ENCODE results near the gene EBP. TPM values are rescaled to one million over a fixed set of nuclear protein-coding genes. Genes with fewer than 3 reads are reported as not detected.
A peak's percentile ranks its signal among the peaks of the same experiment; 100 is the strongest.

EBP gene
- total and polyA plus RNA-seq, 2 experiments from 2014 or later = 128 to 176 TPM

DNA sequence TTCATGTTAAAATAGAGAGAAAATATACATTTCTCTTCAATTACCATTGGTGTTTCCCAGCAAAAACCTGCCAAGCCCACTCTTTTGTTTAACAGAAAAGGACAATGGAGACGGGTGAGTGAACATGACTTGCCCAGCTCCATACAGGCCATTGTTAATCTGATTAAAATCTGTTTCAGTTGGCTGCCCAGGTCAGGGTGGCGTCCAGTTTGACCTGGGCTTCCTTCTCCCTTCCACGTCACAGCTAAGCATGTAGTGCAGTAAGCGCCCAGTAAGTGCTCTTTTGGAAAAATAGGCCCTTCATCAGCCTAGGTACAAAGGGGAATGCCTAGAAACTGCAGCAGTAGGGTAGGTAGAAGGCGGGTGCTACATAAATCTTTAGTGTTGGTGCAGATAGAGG is 14.4 kb upstream of the EBP start:
- Histone ChIP-seq H3K4me1 (ENCODE audit: insufficient read depth) (no peaks in the 10 kb centered on the region), H4K20me1 (replicated peaks; ENCODE audit: insufficient read depth) (no peaks in the 10 kb centered on the region), H3K4me2 (no peak overlapping the region), H3K36me3 (ENCODE audit: insufficient read depth) (no peaks in the 10 kb centered on the region), H3K4me3 (no peak overlapping the region), H2AFZ (no peak overlapping the region), H3K79me2 (replicated peaks; ENCODE audit: insufficient read depth) (no peaks in the 10 kb centered on the region), H3F3A (replicated peaks; ENCODE audit: low read depth) (no peaks in the 10 kb centered on the region), H3K9me2 (ENCODE audit: insufficient read depth) (no peaks in the 10 kb centered on the region), H3K27ac (ENCODE audit: low read depth) (no peak overlapping the region), H3K27me3 (ENCODE audit: insufficient read depth) (no peaks in the 10 kb centered on the region)
- H3K36me3 Mint-ChIP-seq (ENCODE audit: low read depth) = no peaks in the 10 kb centered on the region; the same call in 2 of the 3 replicates
- peak overlapping the region; percentile 33; the same call in 1 of the 3 replicates for H3K4me3 Mint-ChIP-seq
- H3K27ac Mint-ChIP-seq = no peak overlapping the region
- H3K4me1 Mint-ChIP-seq = peaks cover 3% of the 10 kb centered on the region; the same call in 1 of the 3 replicates
- DNase-seq (ENCODE audit: low spot score) (no peak), ATAC-seq (no peak)
- peaks cover 4% of the 10 kb centered on the region for H3K27me3 Mint-ChIP-seq (ENCODE audit: insufficient read depth, low read depth, poor library complexity)
- no peaks in the 10 kb centered on the region for H3K9me3 Mint-ChIP-seq
- no peak for TF ChIP-seq CTCF (conservative IDR thresholded peaks at IDR 0.05; ENCODE audit: low read depth in 2 of 2)
- TF ChIP-seq EZH2phosphoT487 (IDR thresholded peaks at IDR 0.05; ENCODE audit: unreplicated experiment) = no peak
- TF ChIP-seq, protein P1, sequence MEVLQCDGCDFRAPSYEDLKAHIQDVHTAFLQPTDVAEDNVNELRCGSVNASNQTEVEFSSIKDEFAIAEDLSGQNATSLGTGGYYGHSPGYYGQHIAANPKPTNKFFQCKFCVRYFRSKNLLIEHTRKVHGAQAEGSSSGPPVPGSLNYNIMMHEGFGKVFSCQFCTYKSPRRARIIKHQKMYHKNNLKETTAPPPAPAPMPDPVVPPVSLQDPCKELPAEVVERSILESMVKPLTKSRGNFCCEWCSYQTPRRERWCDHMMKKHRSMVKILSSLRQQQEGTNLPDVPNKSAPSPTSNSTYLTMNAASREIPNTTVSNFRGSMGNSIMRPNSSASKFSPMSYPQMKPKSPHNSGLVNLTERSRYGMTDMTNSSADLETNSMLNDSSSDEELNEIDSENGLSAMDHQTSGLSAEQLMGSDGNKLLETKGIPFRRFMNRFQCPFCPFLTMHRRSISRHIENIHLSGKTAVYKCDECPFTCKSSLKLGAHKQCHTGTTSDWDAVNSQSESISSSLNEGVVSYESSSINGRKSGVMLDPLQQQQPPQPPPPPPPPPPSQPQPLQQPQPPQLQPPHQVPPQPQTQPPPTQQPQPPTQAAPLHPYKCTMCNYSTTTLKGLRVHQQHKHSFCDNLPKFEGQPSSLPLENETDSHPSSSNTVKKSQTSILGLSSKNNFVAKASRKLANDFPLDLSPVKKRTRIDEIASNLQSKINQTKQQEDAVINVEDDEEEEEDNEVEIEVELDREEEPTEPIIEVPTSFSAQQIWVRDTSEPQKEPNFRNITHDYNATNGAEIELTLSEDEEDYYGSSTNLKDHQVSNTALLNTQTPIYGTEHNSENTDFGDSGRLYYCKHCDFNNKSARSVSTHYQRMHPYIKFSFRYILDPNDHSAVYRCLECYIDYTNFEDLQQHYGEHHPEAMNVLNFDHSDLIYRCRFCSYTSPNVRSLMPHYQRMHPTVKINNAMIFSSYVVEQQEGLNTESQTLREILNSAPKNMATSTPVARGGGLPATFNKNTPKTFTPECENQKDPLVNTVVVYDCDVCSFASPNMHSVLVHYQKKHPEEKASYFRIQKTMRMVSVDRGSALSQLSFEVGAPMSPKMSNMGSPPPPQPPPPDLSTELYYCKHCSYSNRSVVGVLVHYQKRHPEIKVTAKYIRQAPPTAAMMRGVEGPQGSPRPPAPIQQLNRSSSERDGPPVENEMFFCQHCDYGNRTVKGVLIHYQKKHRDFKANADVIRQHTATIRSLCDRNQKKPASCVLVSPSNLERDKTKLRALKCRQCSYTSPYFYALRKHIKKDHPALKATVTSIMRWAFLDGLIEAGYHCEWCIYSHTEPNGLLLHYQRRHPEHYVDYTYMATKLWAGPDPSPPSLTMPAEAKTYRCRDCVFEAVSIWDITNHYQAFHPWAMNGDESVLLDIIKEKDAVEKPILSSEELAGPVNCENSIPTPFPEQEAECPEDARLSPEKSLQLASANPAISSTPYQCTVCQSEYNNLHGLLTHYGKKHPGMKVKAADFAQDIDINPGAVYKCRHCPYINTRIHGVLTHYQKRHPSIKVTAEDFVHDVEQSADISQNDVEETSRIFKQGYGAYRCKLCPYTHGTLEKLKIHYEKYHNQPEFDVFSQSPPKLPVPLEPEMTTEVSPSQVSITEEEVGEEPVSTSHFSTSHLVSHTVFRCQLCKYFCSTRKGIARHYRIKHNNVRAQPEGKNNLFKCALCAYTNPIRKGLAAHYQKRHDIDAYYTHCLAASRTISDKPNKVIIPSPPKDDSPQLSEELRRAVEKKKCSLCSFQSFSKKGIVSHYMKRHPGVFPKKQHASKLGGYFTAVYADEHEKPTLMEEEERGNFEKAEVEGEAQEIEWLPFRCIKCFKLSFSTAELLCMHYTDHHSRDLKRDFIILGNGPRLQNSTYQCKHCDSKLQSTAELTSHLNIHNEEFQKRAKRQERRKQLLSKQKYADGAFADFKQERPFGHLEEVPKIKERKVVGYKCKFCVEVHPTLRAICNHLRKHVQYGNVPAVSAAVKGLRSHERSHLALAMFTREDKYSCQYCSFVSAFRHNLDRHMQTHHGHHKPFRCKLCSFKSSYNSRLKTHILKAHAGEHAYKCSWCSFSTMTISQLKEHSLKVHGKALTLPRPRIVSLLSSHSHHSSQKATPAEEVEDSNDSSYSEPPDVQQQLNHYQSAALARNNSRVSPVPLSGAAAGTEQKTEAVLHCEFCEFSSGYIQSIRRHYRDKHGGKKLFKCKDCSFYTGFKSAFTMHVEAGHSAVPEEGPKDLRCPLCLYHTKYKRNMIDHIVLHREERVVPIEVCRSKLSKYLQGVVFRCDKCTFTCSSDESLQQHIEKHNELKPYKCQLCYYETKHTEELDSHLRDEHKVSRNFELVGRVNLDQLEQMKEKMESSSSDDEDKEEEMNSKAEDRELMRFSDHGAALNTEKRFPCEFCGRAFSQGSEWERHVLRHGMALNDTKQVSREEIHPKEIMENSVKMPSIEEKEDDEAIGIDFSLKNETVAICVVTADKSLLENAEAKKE (CRISPR knock-in tag; IDR thresholded peaks at IDR 0.05) = no peak
- no peak for TF ChIP-seq NANOG (IDR thresholded peaks at IDR 0.05; ENCODE audit: borderline replicate concordance)
- no peak for TF ChIP-seq ETS1 (IDR thresholded peaks at IDR 0.05)
- no peak for TF ChIP-seq STAT1 (IDR thresholded peaks at IDR 0.05; ENCODE audit: unreplicated experiment)
- no peak for TF ChIP-seq ZNF114 (CRISPR knock-in tag; IDR thresholded peaks at IDR 0.05)
- TF ChIP-seq EZH2 (IDR thresholded peaks at IDR 0.05; ENCODE audit: low read depth, unreplicated experiment) = no peak
- TF ChIP-seq POLR2AphosphoS5 (IDR thresholded peaks at IDR 0.05; ENCODE audit: low read depth) = no peak
- no peak for TF ChIP-seq ZNF331 (CRISPR knock-in tag; IDR thresholded peaks at IDR 0.05; ENCODE audit: low read depth)
- TF ChIP-seq, protein P2, sequence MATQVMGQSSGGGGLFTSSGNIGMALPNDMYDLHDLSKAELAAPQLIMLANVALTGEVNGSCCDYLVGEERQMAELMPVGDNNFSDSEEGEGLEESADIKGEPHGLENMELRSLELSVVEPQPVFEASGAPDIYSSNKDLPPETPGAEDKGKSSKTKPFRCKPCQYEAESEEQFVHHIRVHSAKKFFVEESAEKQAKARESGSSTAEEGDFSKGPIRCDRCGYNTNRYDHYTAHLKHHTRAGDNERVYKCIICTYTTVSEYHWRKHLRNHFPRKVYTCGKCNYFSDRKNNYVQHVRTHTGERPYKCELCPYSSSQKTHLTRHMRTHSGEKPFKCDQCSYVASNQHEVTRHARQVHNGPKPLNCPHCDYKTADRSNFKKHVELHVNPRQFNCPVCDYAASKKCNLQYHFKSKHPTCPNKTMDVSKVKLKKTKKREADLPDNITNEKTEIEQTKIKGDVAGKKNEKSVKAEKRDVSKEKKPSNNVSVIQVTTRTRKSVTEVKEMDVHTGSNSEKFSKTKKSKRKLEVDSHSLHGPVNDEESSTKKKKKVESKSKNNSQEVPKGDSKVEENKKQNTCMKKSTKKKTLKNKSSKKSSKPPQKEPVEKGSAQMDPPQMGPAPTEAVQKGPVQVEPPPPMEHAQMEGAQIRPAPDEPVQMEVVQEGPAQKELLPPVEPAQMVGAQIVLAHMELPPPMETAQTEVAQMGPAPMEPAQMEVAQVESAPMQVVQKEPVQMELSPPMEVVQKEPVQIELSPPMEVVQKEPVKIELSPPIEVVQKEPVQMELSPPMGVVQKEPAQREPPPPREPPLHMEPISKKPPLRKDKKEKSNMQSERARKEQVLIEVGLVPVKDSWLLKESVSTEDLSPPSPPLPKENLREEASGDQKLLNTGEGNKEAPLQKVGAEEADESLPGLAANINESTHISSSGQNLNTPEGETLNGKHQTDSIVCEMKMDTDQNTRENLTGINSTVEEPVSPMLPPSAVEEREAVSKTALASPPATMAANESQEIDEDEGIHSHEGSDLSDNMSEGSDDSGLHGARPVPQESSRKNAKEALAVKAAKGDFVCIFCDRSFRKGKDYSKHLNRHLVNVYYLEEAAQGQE (IDR thresholded peaks at IDR 0.05; ENCODE audit: unreplicated experiment) = no peak
- TF ChIP-seq JUNB (IDR thresholded peaks at IDR 0.05; ENCODE audit: unreplicated experiment) = no peak
- no peak for TF ChIP-seq CREB1 (CRISPR knock-in tag; IDR thresholded peaks at IDR 0.05; ENCODE audit: low read depth)

Data from GM23338 (cell line).